MV-4-11 (cell line): ENCODE results near the gene SFN.

ENCODE experiments used
- DNase-seq: peaks from one replicate; lab custom pipeline; 2025; lab: John Stamatoyannopoulos, UW

SFN gene

DNA sequence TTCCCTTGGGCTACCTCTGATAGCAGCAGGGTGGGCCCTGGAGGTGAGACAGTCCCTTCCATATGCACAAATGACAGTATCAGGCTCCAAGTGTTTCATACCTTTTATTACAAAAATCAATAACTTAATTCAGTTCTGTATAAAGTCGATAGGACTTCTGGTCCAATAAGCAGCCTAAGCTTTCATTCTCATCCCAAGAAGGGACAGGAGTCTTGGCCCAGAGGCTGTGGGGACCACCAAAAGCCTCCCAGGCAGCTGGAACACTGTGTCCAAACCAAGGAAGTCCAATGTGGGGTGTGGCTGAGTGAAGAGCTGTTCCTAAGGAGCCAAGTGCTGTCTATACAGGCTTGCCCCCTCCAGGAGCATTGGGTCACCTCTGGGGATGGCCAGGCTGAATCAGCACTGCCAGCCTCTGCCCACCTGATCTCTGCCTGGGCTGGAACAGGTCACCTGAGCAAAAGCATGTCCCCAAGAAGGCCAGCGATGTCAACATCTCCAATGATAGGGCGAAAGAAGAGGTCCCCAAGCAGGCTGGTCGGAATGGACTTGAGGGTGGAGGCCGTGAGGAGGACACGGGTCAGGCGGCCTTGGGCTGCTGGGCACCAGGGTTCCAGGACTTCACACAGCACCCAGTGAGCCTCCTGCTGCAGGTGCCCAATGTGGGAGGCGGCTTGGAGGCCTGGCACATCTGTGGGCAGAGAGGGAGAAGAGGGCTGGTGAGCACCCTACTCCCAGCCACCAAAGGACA lies 48.6 kb downstream of the SFN start:
- no peak for DNase-seq

DNA sequence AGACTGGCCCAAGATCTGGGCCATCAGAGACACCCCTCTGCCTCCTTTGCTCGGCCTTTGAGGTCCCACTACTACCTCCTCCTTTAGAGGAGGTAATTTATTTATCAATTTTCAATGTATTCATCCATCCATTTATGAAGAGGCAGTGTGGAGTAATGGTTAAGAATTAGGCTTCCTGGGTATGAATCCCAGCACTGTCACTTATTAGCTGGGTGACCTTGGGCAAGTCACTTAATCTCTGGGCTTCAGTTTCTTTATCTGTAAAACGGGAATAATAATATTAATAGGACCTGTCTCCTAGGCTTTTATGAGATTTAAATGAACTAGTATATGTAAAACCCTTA lies 49.2 kb downstream of the SFN start:
- DNase-seq: no peak

DNA sequence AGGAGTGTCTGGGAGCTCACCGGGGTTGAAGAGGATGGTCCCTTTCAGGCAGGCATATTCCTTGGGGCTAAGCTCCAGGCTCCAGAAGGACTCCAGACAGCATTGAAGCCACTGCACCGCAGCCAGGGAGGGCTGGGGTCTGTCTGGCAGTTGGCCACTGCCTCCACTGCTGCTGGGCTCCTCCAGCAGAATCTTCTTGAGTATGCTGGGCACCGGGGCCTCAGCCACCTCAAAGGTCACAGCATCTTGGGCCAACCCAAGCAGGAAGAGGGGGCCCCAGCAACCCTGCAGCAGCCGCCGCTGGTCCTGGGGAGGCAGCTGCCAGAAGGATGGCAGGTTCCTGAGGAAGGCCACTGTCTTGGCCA lies 50.4 kb downstream of the SFN start:
- DNase-seq: no peak
